Measurements from ENCODE around the gene RPL31. TPM values are rescaled to one million over a fixed set of nuclear protein-coding genes. Genes with fewer than 3 reads are reported as not detected.

The RPL31 gene
- total RNA-seq, 1 experiment from 2014 or later, result 682 TPM

- peaks cover 46% of the 10 kb centered on the region for H3K36me3 ChIP-seq (ENCODE audit: control insufficient read depth, insufficient read depth, low read length)
- no peak for ATAC-seq
- DNase-seq (ENCODE audit: low read depth, low spot score), result no peak
- no peaks in the 10 kb centered on the region for H3K27me3 ChIP-seq (ENCODE audit: control insufficient read depth, insufficient read depth, low read length)
- intact Hi-C loops (cut with micrococcal nuclease; ENCODE audit: unreplicated experiment), result no loop called here
- BruUV-seq (replicated peaks), result TSS peak; percentile 0
- POLR2A ChIA-PET, result interaction anchor here (0.6 to 0.7 kb wide), 3 partner anchors 217 to 282 kb away, joined by 3 to 5 read pairs (median 4); no protein-coding TSS in a partner anchor
- CTCF ChIA-PET, result no interaction called here
- in situ Hi-C loops (cut with HindIII; ENCODE audit: low pct_unique_long_range_greater_than_20kb, low sequenced_read_pairs), result no loop called here
- H3K27ac ChIP-seq (ENCODE audit: low read length), result peak overlapping the region; percentile 56
- H3K4me1 ChIP-seq (ENCODE audit: control insufficient read depth, insufficient read depth, low read length), result peaks cover 28% of the 10 kb centered on the region
- no peak overlapping the region for H3K4me3 ChIP-seq (ENCODE audit: low read depth in 2 of 2, low read length in 2 of 2)
- H3K9me3 ChIP-seq (ENCODE audit: control insufficient read depth, insufficient read depth, low read depth, low read length), result no peaks in the 10 kb centered on the region
- TF ChIP-seq TCF7L2 (IDR thresholded peaks at IDR 0.05; ENCODE audit: low read depth, low read length) (no peak), SIN3A (IDR thresholded peaks at IDR 0.05; ENCODE audit: borderline replicate concordance, insufficient read depth, low read depth, low read length) (no peak), REST (IDR thresholded peaks at IDR 0.05; ENCODE audit: insufficient read depth in 1 of 2, low read depth in 2 of 2, low read length in 1 of 2) (no peak), CTCF (IDR thresholded peaks at IDR 0.05) (no peak), POLR2AphosphoS5 (IDR thresholded peaks at IDR 0.05; ENCODE audit: low read depth, low read length) (no peak)
Observed at GRCh38 chr2:101014264-101014857, 12.3 kb downstream of the RPL31 start.

GRCh38 chr2:101017371-101017770 is 15.3 kb downstream of the RPL31 start:
- TF ChIP-seq TCF7L2 (IDR thresholded peaks at IDR 0.05; ENCODE audit: low read depth, low read length), result no peak
- TF ChIP-seq POLR2AphosphoS5 (IDR thresholded peaks at IDR 0.05; ENCODE audit: low read depth, low read length), result no peak
- TF ChIP-seq SIN3A (IDR thresholded peaks at IDR 0.05; ENCODE audit: borderline replicate concordance, insufficient read depth, low read depth, low read length), result no peak
- no peak for TF ChIP-seq CTCF (IDR thresholded peaks at IDR 0.05)
- no peak for TF ChIP-seq REST (IDR thresholded peaks at IDR 0.05; ENCODE audit: insufficient read depth in 1 of 2, low read depth in 2 of 2, low read length in 1 of 2)
- in situ Hi-C loops (cut with HindIII; ENCODE audit: low pct_unique_long_range_greater_than_20kb, low sequenced_read_pairs) (no loop called here), intact Hi-C loops (cut with micrococcal nuclease; ENCODE audit: unreplicated experiment) (no loop called here)
- ChIA-PET CTCF (no interaction called here), POLR2A (no interaction called here)
- ATAC-seq (no peak), DNase-seq (ENCODE audit: low read depth, low spot score) (no peak)
- Histone ChIP-seq H3K27me3 (ENCODE audit: control insufficient read depth, insufficient read depth, low read length) (no peaks in the 10 kb centered on the region), H3K27ac (ENCODE audit: low read length) (no peak overlapping the region), H3K4me3 (ENCODE audit: low read depth in 2 of 2, low read length in 2 of 2) (no peak overlapping the region), H3K4me1 (ENCODE audit: control insufficient read depth, insufficient read depth, low read length) (peaks cover 15% of the 10 kb centered on the region), H3K36me3 (ENCODE audit: control insufficient read depth, insufficient read depth, low read length) (peaks cover 58% of the 10 kb centered on the region), H3K9me3 (ENCODE audit: control insufficient read depth, insufficient read depth, low read depth, low read length) (no peaks in the 10 kb centered on the region)
- no TSS peak for BruUV-seq (replicated peaks)

All from Panc1 (cell line).